ENCODE data around the gene DAB1. TPM values are rescaled to one million over a fixed set of nuclear protein-coding genes. Genes with fewer than 3 reads are reported as not detected.

The DAB1 gene
- total RNA-seq, 4 donors from 2014 or later: 0.22 TPM; not detected in 3

GRCh38 chr1:57063406-57064125 lies 360.3 kb downstream of the DAB1 start:
- TF ChIP-seq POLR2A (IDR thresholded peaks at IDR 0.05) (no peak), CTCF (IDR thresholded peaks at IDR 0.05 in 4 of 5, conservative IDR thresholded peaks at IDR 0.05 in 1 of 5) (no peak)
- H3K4me3 ChIP-seq: no peak overlapping the region
- H3K27me3 ChIP-seq: no peaks in the 10 kb centered on the region
- intact Hi-C loops (cut with DNase I; ENCODE audit: low total_unique reads) (no loop called here), in situ Hi-C loops (cut with MboI; ENCODE audit: low sequenced_read_pairs in 4 of 4) (loop anchor here in 3 of 4 donors (5.0 to 25.0 kb wide), 2 partner anchors 226 to 231 kb away; no protein-coding TSS in a partner anchor)
- H3K27ac ChIP-seq: no peak overlapping the region
- peaks cover 15 to 22% of the 10 kb centered on the region in 2 donors for H3K4me1 ChIP-seq
- ATAC-seq: no peak
- no peak for DNase-seq
- H3K9me3 ChIP-seq: no peaks in the 10 kb centered on the region
- no peaks in the 10 kb centered on the region for H3K36me3 ChIP-seq

GRCh38 chr1:57061369-57061768 lies 362.5 kb downstream of the DAB1 start:
- no peak overlapping the region for H3K27ac ChIP-seq
- peaks cover 17 to 27% of the 10 kb centered on the region in 2 donors for H3K4me1 ChIP-seq
- no peaks in the 10 kb centered on the region for H3K9me3 ChIP-seq
- TF ChIP-seq POLR2A (IDR thresholded peaks at IDR 0.05) (no peak), CTCF (IDR thresholded peaks at IDR 0.05 in 4 of 5, conservative IDR thresholded peaks at IDR 0.05 in 1 of 5) (no peak)
- in situ Hi-C loops (cut with MboI; ENCODE audit: low sequenced_read_pairs in 4 of 4) (loop anchor here in 3 of 4 donors (5.0 to 25.0 kb wide), 2 partner anchors 224 to 229 kb away; no protein-coding TSS in a partner anchor), intact Hi-C loops (cut with DNase I; ENCODE audit: low total_unique reads) (loop anchor here (1.0 kb wide), 1 partner anchor 229 kb away; no protein-coding TSS in a partner anchor)
- H3K27me3 ChIP-seq: no peaks in the 10 kb centered on the region
- no peaks in the 10 kb centered on the region for H3K36me3 ChIP-seq
- no peak for DNase-seq
- no peak overlapping the region for H3K4me3 ChIP-seq
- ATAC-seq: no peak

- H3K4me1 ChIP-seq: peaks cover 17 to 27% of the 10 kb centered on the region in 2 donors
Observed at GRCh38 chr1:57060451-57060850, 363.4 kb downstream of the DAB1 start.

GRCh38 chr1:57058652-57059501 lies 365.0 kb downstream of the DAB1 start:
- no peaks in the 10 kb centered on the region for H3K9me3 ChIP-seq
- in situ Hi-C loops (cut with MboI; ENCODE audit: low sequenced_read_pairs in 4 of 4) (loop anchor here in 2 of 4 donors (25.0 kb wide), 1 partner anchor 222 kb away; no protein-coding TSS in a partner anchor), intact Hi-C loops (cut with DNase I; ENCODE audit: low total_unique reads) (no loop called here)
- H3K27ac ChIP-seq: peak overlapping the region in 3 of 4 donors; percentile 38 to 61 (median 43)
- TF ChIP-seq CTCF (IDR thresholded peaks at IDR 0.05 in 4 of 5, conservative IDR thresholded peaks at IDR 0.05 in 1 of 5) (no peak), POLR2A (IDR thresholded peaks at IDR 0.05) (no peak)
- peak overlapping the region in 1 of 4 donors; percentile 24 for H3K4me3 ChIP-seq
- DNase-seq (peak; percentile 15 to 30), ATAC-seq (peak; percentile 90 to 94)
- H3K27me3 ChIP-seq: no peaks in the 10 kb centered on the region
- H3K4me1 ChIP-seq: peaks cover 17 to 27% of the 10 kb centered on the region in 2 donors
- H3K36me3 ChIP-seq: no peaks in the 10 kb centered on the region

More at GRCh38 chr1:57060451-57060850, 363.4 kb downstream of the DAB1 start:
- DNase-seq (no peak), ATAC-seq (no peak)
- TF ChIP-seq POLR2A (IDR thresholded peaks at IDR 0.05) (no peak), CTCF (IDR thresholded peaks at IDR 0.05 in 4 of 5, conservative IDR thresholded peaks at IDR 0.05 in 1 of 5) (no peak)
- intact Hi-C loops (cut with DNase I; ENCODE audit: low total_unique reads) (no loop called here), in situ Hi-C loops (cut with MboI; ENCODE audit: low sequenced_read_pairs in 4 of 4) (loop anchor here in 3 of 4 donors (5.0 to 25.0 kb wide), 2 partner anchors 223 to 228 kb away; no protein-coding TSS in a partner anchor)
- H3K4me3 ChIP-seq: no peak overlapping the region
- no peaks in the 10 kb centered on the region for H3K27me3 ChIP-seq
- H3K9me3 ChIP-seq: no peaks in the 10 kb centered on the region
- no peak overlapping the region for H3K27ac ChIP-seq
- no peaks in the 10 kb centered on the region for H3K36me3 ChIP-seq
